ENCODE results near the gene MC5R.

Gene MC5R

DNA sequence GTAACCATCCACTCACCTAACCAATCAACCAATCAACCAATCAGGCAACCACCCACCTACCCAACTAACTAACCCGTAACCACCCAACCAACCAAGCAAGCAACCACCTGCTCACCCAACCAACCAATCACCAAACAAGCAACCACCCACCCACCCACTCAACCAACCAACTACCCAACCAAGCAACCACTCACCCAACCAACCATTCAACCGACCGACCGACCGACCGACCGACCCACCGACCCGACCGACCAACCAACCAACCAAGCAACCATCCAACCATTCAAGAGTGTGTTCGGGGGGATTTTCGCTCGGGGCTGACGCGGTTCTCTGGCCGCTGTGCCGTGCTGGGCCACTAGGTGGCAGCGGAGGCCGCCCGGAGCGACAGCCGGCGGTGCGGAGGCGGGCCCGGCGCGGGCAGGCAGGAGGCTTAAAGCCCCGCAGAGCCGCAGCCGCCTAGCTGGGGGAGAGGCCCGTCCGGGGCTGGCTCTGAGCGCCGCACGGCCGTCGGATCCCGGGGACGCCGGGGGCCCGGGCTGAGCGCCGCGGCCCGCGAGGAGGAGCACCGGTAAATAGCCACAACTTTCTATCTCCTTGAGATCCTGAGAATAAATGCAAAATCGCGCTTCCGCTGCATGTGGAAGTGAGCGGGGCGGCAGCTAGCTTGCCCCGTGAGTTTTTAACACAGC, at the start of gene MC5R:
TSS of gene MC5R (plus strand) at position 443 of the 689 bp plus-strand sequence. CDS start 1,617 bp downstream, outside the sequence.
- in situ Hi-C loops (cut with MboI; ENCODE audit: low pct_unique_long_range_greater_than_20kb, low sequenced_read_pairs): no loop called here
- DNase-seq: peak; percentile 75

DNA sequence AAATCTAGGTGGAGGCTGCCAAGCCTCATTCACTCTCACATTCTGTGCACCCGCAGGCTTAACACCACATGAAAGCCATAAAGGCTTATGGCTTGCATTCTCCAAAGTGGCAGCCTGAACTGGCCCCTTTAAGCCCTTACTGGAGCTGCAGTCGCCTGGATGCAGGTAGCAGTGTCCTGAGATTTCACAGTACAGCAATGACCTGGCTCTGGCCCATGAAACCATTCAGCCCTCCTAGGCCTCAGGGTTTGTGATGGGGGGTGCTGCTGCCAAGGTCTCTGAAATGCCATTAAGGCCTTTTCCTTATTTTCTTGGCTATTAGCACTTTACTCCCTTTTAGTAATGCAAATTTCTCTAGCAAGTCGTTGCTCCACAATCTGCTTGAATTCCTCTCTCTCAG, 48.9 kb upstream of the MC5R start:
- in situ Hi-C loops (cut with MboI; ENCODE audit: low pct_unique_long_range_greater_than_20kb, low sequenced_read_pairs): no loop called here
- DNase-seq: no peak

DNA sequence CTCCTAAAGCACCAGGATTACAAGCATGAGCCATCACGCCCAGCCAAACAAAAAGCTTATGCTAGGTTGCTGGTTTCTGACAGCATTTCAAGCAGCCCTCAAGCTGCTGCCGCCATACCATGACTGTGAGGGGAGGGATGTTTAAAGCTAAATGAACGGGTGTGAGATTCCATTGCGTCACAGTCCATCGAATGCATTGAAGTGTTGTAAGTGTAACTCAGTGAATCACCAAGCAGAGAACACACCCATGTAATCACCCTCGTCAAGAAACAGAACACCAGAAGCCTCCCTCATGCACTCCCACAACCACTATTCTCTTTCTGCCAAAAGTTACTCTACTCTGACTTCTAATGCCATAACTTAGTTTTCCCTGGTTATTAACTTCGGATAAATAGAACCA, 32.8 kb upstream of the MC5R start:
- in situ Hi-C loops (cut with MboI; ENCODE audit: low pct_unique_long_range_greater_than_20kb, low sequenced_read_pairs): no loop called here
- no peak for DNase-seq

- in situ Hi-C loops (cut with MboI; ENCODE audit: low pct_unique_long_range_greater_than_20kb, low sequenced_read_pairs): no loop called here
- DNase-seq: no peak
Observed at GRCh38 chr18:13793819-13794218, 30.1 kb upstream of the MC5R start.

DNA sequence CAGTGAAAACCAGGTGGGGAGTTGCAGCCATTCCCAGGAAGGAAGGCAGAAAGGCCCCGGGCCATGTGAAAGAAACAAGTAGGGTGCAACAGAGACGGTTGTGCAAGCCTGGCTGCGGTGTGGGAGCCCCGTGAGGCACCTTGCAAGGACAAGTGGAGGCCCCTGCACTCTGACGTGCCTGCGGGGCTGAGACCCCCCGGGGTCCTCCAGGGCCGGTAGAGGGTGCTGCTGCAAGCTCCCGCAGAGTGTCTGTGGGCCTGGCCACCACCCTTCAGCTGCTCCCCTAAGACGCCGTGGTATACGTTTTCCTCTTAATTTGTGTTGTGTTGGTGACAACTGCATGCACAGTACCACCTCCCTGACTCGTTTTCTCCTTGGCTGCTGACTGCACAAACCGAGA, 27.4 kb upstream of the MC5R start:
- in situ Hi-C loops (cut with MboI; ENCODE audit: low pct_unique_long_range_greater_than_20kb, low sequenced_read_pairs): no loop called here
- no peak for DNase-seq

GRCh38 chr18:13797157-13797611, 26.8 kb upstream of the MC5R start:
- in situ Hi-C loops (cut with MboI; ENCODE audit: low pct_unique_long_range_greater_than_20kb, low sequenced_read_pairs): no loop called here
- no peak for DNase-seq

- in situ Hi-C loops (cut with MboI; ENCODE audit: low pct_unique_long_range_greater_than_20kb, low sequenced_read_pairs): no loop called here
- no peak for DNase-seq
Observed at GRCh38 chr18:13799396-13799795, 24.6 kb upstream of the MC5R start.

- peak; percentile 43 for DNase-seq
- in situ Hi-C loops (cut with MboI; ENCODE audit: low pct_unique_long_range_greater_than_20kb, low sequenced_read_pairs): no loop called here
Observed at GRCh38 chr18:13800505-13801259, 23.3 kb upstream of the MC5R start.

DNA sequence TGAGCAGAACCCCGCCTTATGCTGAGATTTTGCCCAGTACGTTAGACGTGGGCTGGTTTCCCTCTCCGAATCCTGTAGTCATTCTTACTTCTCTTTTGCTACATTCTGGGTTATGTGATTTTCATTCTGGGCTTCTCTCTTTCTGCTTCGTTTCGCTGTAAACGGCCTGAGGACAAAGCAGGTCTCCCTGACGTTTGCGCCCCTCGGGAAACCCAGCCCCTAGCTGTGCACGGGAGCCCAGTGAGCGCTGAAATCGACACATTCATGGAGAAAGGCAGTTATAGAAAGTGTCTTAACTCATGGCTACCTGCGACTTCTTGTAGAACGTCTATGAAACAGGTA, 22.7 kb upstream of the MC5R start:
- in situ Hi-C loops (cut with MboI; ENCODE audit: low pct_unique_long_range_greater_than_20kb, low sequenced_read_pairs): no loop called here
- no peak for DNase-seq

- no peak for DNase-seq
- in situ Hi-C loops (cut with MboI; ENCODE audit: low pct_unique_long_range_greater_than_20kb, low sequenced_read_pairs): no loop called here
Observed at GRCh38 chr18:13804305-13804704, 19.6 kb upstream of the MC5R start.

- in situ Hi-C loops (cut with MboI; ENCODE audit: low pct_unique_long_range_greater_than_20kb, low sequenced_read_pairs): no loop called here
- DNase-seq: no peak
Observed at GRCh38 chr18:13808294-13809042, 15.5 kb upstream of the MC5R start.

- in situ Hi-C loops (cut with MboI; ENCODE audit: low pct_unique_long_range_greater_than_20kb, low sequenced_read_pairs): no loop called here
- no peak for DNase-seq
Observed at GRCh38 chr18:13809043-13809430, 14.9 kb upstream of the MC5R start.

GRCh38 chr18:13809531-13810255, 14.3 kb upstream of the MC5R start:
- DNase-seq: no peak
- in situ Hi-C loops (cut with MboI; ENCODE audit: low pct_unique_long_range_greater_than_20kb, low sequenced_read_pairs): no loop called here

- DNase-seq: no peak
- in situ Hi-C loops (cut with MboI; ENCODE audit: low pct_unique_long_range_greater_than_20kb, low sequenced_read_pairs): no loop called here
Observed at GRCh38 chr18:13810950-13811485, 12.9 kb upstream of the MC5R start.

- peak; percentile 36 for DNase-seq
- in situ Hi-C loops (cut with MboI; ENCODE audit: low pct_unique_long_range_greater_than_20kb, low sequenced_read_pairs): no loop called here
Observed at GRCh38 chr18:13811993-13812392, 12.0 kb upstream of the MC5R start.

DNA sequence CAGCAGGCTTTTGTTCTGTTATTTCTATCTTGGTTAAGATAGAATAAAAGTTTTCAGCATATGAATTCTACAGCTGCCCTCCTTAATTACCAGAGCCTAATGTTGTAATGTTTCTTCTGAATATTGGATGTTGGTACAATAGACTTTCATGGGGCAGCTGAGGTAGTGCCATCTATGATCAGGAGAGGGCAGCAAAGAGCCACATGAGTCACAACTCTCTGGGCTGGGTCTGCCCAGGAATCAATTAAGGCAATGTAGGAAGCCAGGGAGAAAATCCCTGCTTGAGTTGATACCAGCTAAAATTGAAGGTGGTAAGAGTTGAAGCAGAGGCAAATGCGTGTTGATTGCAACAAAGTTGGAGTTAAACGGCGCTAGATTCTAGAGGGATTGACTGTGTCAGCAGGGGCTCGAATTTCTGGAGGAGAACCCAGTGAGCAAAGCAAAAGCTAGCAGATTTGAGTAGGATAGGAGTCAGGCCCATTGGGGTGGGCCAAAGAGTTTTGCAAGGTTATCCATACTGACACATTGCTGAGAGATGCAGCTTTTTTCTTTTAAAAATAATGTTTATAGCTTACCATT, 10.6 kb upstream of the MC5R start:
- in situ Hi-C loops (cut with MboI; ENCODE audit: low pct_unique_long_range_greater_than_20kb, low sequenced_read_pairs): no loop called here
- DNase-seq: peak; percentile 75

DNA sequence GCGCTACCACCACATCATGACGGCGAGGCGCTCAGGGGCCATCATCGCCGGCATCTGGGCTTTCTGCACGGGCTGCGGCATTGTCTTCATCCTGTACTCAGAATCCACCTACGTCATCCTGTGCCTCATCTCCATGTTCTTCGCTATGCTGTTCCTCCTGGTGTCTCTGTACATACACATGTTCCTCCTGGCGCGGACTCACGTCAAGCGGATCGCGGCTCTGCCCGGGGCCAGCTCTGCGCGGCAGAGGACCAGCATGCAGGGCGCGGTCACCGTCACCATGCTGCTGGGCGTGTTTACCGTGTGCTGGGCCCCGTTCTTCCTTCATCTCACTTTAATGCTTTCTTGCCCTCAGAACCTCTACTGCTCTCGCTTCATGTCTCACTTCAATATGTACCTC, 2.3 kb downstream of the MC5R start:
- DNase-seq: no peak
- in situ Hi-C loops (cut with MboI; ENCODE audit: low pct_unique_long_range_greater_than_20kb, low sequenced_read_pairs): loop anchor here (25.0 kb wide), 1 partner anchor 261 kb away; no protein-coding TSS in a partner anchor

DNA sequence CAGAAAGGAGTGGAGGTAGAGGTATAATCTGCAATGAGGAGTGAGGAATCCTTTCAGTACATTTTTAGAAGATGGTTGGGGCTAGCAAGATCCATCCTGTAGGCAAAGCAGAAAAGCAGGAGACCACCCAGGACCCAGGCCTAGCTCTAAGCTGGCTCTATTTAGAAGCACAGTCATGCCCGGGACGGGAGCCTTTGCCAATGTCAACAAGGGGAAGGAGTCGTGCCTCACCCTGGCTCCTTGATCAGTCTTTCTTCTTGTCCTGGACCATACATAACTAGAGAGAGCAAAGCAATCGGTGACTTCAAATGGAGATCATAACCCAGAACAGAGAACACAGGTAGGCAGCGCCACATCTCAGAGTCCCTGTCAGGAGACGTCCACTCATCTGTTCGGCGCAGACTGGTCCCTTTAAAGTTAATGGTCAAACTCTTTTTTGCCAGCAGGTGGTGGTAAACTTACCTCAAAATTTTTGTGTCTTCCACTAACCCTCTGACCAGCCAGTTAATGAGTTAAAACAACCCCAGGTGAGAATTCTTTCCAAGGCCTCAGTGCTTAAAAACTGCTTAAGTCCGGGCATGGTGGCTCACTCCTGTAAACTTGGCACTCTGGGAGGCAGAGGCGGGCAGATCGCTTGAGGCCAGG, 8.0 kb downstream of the MC5R start:
- in situ Hi-C loops (cut with MboI; ENCODE audit: low pct_unique_long_range_greater_than_20kb, low sequenced_read_pairs): loop anchor here (25.0 kb wide), 1 partner anchor 255 kb away; no protein-coding TSS in a partner anchor

More for the DNA sequence above, 8.0 kb downstream of the MC5R start:
- DNase-seq: peak; percentile 18
